IMR-90 (cell line): ENCODE results near the gene EXOC1L. TPM values are rescaled to one million over a fixed set of nuclear protein-coding genes. Genes with fewer than 3 reads are reported as not detected.

ENCODE experiments used
- ATAC-seq: fragments of 200-7000 bp; cut with Tn5 transposase; 2 replicates; pipeline ENCODE4 v1.9.1; 2020; ENCODE audit warnings: low read depth, mild to moderate bottlenecking, moderate library complexity
- BruUV-seq: library from RNA; stranded (reverse); fragments of 400-500 nt; replicated peaks from 2 replicates; lab custom pipeline; 2021; lab: Mats Ljungman, UMichigan
- CTCF ChIA-PET: fragments of 300-600 bp; formaldehyde crosslinking; extraction: SDS; loops from one replicate; lab custom pipeline; 2021; ENCODE audit warnings: antibody characterized with exemption; lab: Yijun Ruan, JAX
- POLR2A ChIA-PET: fragments of 300-600 bp; sonication (Branson Sonifier 250); formaldehyde crosslinking; loops from one replicate; lab custom pipeline; 2022; ENCODE audit warnings: antibody characterized with exemption; ENCODE audit not compliant: unreplicated experiment; lab: Charles Lee
- DNase-seq: peaks from one replicate; pipeline ENCODE4 v3.0.0; 2013
- H2AFZ ChIP-seq: replicated peaks from 2 replicates; pipeline ENCODE3; 2013; ENCODE audit warnings: low read length, mild to moderate bottlenecking; ENCODE audit not compliant: poor library complexity
- H2AK5ac ChIP-seq: 2 replicates; pipeline ENCODE4 v1.6.1; 2013; ENCODE audit warnings: low read depth, low read length, inconsistent platforms
- H2AK9ac ChIP-seq: replicated peaks from 2 replicates; pipeline ENCODE3; 2013; ENCODE audit warnings: mild to moderate bottlenecking, low read depth, low read length, moderate library complexity; ENCODE audit not compliant: poor library complexity
- H2BK120ac ChIP-seq: 2 replicates; pipeline ENCODE4 v1.6.1; 2013; ENCODE audit warnings: low read depth, low read length, inconsistent platforms
- H2BK15ac ChIP-seq: 3 replicates; pipeline ENCODE4 v1.6.1; 2013; ENCODE audit warnings: low read depth, low read length, inconsistent platforms
- H2BK20ac ChIP-seq: 2 replicates; pipeline ENCODE4 v1.6.1; 2013; ENCODE audit warnings: low read depth, mild to moderate bottlenecking, inconsistent platforms, low read length, moderate library complexity
- H2BK5ac ChIP-seq: 2 replicates; pipeline ENCODE4 v1.6.1; 2013; ENCODE audit warnings: mild to moderate bottlenecking, low read depth, low read length, inconsistent platforms; ENCODE audit not compliant: poor library complexity, severe bottlenecking
- H3K14ac ChIP-seq: replicated peaks from 2 replicates; pipeline ENCODE4 v1.6.1; 2013; ENCODE audit warnings: low read depth, low read length, inconsistent platforms
- H3K18ac ChIP-seq: 2 replicates; pipeline ENCODE4 v1.6.1; 2013; ENCODE audit warnings: low read depth, low read length, control low read depth
- H3K23ac ChIP-seq: 2 replicates; pipeline ENCODE4 v1.6.1; 2013; ENCODE audit warnings: low read depth, low read length, inconsistent platforms
- H3K27ac ChIP-seq: 2 replicates; pipeline ENCODE4 v1.5.1; 2013; ENCODE audit warnings: mild to moderate bottlenecking, control low read depth, low read length; ENCODE audit not compliant: insufficient read depth
- H3K27me3 ChIP-seq: 2 replicates; pipeline ENCODE4 v1.6.1; 2013; ENCODE audit warnings: low read length; ENCODE audit not compliant: control insufficient read depth, insufficient read depth
- H3K36me3 ChIP-seq: 2 replicates; pipeline ENCODE4 v1.6.1; 2013; ENCODE audit warnings: low read length, mixed read lengths; ENCODE audit not compliant: control insufficient read depth, insufficient read depth
- H3K4ac ChIP-seq: 2 replicates; pipeline ENCODE4 v1.6.1; 2013; ENCODE audit warnings: low read depth, low read length, inconsistent platforms
- H3K4me1 ChIP-seq: 2 replicates; pipeline ENCODE4 v1.6.1; 2013; ENCODE audit warnings: low read length, mixed read lengths; ENCODE audit not compliant: control insufficient read depth, insufficient read depth
- H3K4me2 ChIP-seq: 2 replicates; pipeline ENCODE4 v1.6.1; 2013; ENCODE audit warnings: low read depth, mild to moderate bottlenecking, control low read depth, low read length, moderate library complexity
- H3K4me3 ChIP-seq: 2 replicates; pipeline ENCODE4 v1.5.1; 2013; ENCODE audit warnings: low read depth, mild to moderate bottlenecking, control low read depth, low read length, moderate library complexity; ENCODE audit not compliant: insufficient read depth
- H3K56ac ChIP-seq: 2 replicates; pipeline ENCODE4 v1.6.1; 2013; ENCODE audit warnings: low read length, inconsistent platforms; ENCODE audit not compliant: insufficient read depth; ENCODE audit errors: extremely low read depth
- H3K79me1 ChIP-seq, 2 experiments: 2 replicates each; pipeline ENCODE4 v1.6.1; 2013; ENCODE audit warnings: low read length in 2 of 2, inconsistent platforms in 1 of 2, low read depth in 1 of 2
- H3K9ac ChIP-seq: 2 replicates; pipeline ENCODE4 v1.6.1; 2013; ENCODE audit warnings: low read depth, low read length, control low read depth
- H3K9me1 ChIP-seq: 2 replicates; pipeline ENCODE4 v1.6.1; 2013; ENCODE audit warnings: low read length, inconsistent platforms; ENCODE audit not compliant: insufficient read depth
- H3K9me3 ChIP-seq: 2 replicates; pipeline ENCODE4 v1.6.1; 2013; ENCODE audit warnings: low read length; ENCODE audit not compliant: control insufficient read depth, insufficient read depth
- H4K20me1 ChIP-seq: 2 replicates; pipeline ENCODE4 v1.6.1; 2013; ENCODE audit warnings: low read length, inconsistent platforms; ENCODE audit not compliant: insufficient read depth
- H4K5ac ChIP-seq: 2 replicates; pipeline ENCODE4 v1.6.1; 2013; ENCODE audit warnings: mild to moderate bottlenecking, low read depth, low read length, control low read depth
- H4K8ac ChIP-seq, 2 experiments: 2 replicates each; pipeline ENCODE4 v1.6.1; 2013; ENCODE audit warnings: low read depth in 2 of 2, low read length in 2 of 2, control low read depth in 1 of 2, inconsistent platforms in 1 of 2
- H4K91ac ChIP-seq: 2 replicates; pipeline ENCODE4 v1.6.1; 2013; ENCODE audit warnings: low read depth, low read length, inconsistent platforms; ENCODE audit not compliant: insufficient read depth
- BHLHE40 ChIP-seq: fragments of 150-350 bp; IDR thresholded peaks from 2 replicates; pipeline ENCODE4 v1.6.1; 2016; ENCODE audit warnings: mild to moderate bottlenecking, low read depth, low read length
- CEBPB ChIP-seq: IDR thresholded peaks from 2 replicates; pipeline ENCODE4 v1.6.1; 2012; ENCODE audit warnings: low read depth, low read length, improper control_type of control experiment
- CHD1 ChIP-seq: IDR thresholded peaks from 2 replicates; pipeline ENCODE4 v1.6.1; 2012; ENCODE audit warnings: low read depth, low read length, improper control_type of control experiment
- FOS ChIP-seq: fragments of 150-350 bp; IDR thresholded peaks from 2 replicates; pipeline ENCODE4 v1.6.1; 2016; ENCODE audit warnings: low read depth, low read length
- MAFK ChIP-seq: IDR thresholded peaks from 2 replicates; pipeline ENCODE4 v1.6.1; 2012; ENCODE audit warnings: low read depth, low read length, improper control_type of control experiment
- MAZ ChIP-seq: IDR thresholded peaks from 2 replicates; pipeline ENCODE4 v1.6.1; 2012; ENCODE audit warnings: low read depth, mild to moderate bottlenecking, low read length, improper control_type of control experiment, moderate library complexity, borderline replicate concordance
- MXI1 ChIP-seq: IDR thresholded peaks from 2 replicates; pipeline ENCODE4 v1.6.1; 2012; ENCODE audit warnings: low read depth, mild to moderate bottlenecking, low read length, moderate library complexity, borderline replicate concordance
- NFE2L2 ChIP-seq: fragments of 150-350 bp; IDR thresholded peaks from 2 replicates; pipeline ENCODE4 v1.6.1; 2016; ENCODE audit warnings: low read depth, mild to moderate bottlenecking, low read length
- POLR2A ChIP-seq: IDR thresholded peaks from 2 replicates; pipeline ENCODE4 v1.6.1; 2012; ENCODE audit warnings: mild to moderate bottlenecking, low read depth, low read length
- RAD21 ChIP-seq: IDR thresholded peaks from 2 replicates; pipeline ENCODE4 v1.6.1; 2012; ENCODE audit warnings: low read length, improper control_type of control experiment
- RCOR1 ChIP-seq: IDR thresholded peaks from 2 replicates; pipeline ENCODE4 v1.6.1; 2012; ENCODE audit warnings: mild to moderate bottlenecking, low read length, improper control_type of control experiment; ENCODE audit not compliant: insufficient replicate concordance
- RFX5 ChIP-seq: IDR thresholded peaks from 2 replicates; pipeline ENCODE4 v1.8.0; 2012; ENCODE audit warnings: low read depth, mild to moderate bottlenecking, low read length, moderate library complexity
- SMC3 ChIP-seq: fragments of 150-350 bp; IDR thresholded peaks from 2 replicates; pipeline ENCODE4 v1.6.1; 2016; ENCODE audit warnings: low read depth, mild to moderate bottlenecking, antibody characterized with exemption, low read length, moderate library complexity
- WGBS, 2 experiments: methylation state at CpG; one replicate each; pipeline versions ENCODE4 v1.1.5 to v1.1.7; 2013; ENCODE audit warnings: missing lambda C conversion rate in 2 of 2; ENCODE audit not compliant: insufficient read length in 1 of 2; ENCODE audit errors: extremely low coverage in 2 of 2; 5-methylcytosine and 5-hydroxymethylcytosine counted together
- dilution Hi-C: fragments of 300-500 bp; cut with HindIII; formaldehyde crosslinking; loops from one replicate; pipeline ENCODE4 v1.14.3; 2018; ENCODE audit warnings: low sequenced_read_pairs; ENCODE audit not compliant: unreplicated experiment
- in situ Hi-C: fragments of 300-500 bp; cut with MboI; formaldehyde crosslinking; loops from 3 replicates; pipeline ENCODE4 v1.14.3; 2019; ENCODE audit warnings: low sequenced_read_pairs, inconsistent platforms, mixed read lengths
- intact Hi-C: fragments of 100-400 bp; cut with micrococcal nuclease; formaldehyde crosslinking; loops from 2 replicates; pipeline ENCODE4 v1.10.0; 2022
- polyA plus RNA-seq, 3 experiments: library from polyadenylated mRNA; depleted of rRNA; stranded (reverse); fragments of >200 nt; gene quantifications; 2 replicates each; pipeline ENCODE4 v1.2.3, GENCODE V29; 2012; ENCODE audit warnings: low replicate concordance in 1 of 3
- total RNA-seq: library from RNA; depleted of rRNA; stranded (reverse); fragments of >200 nt; gene quantifications from 2 replicates; pipeline ENCODE4 v1.2.3, GENCODE V29; 2012
- TF ChIP-seq, protein P1 (sequence below): fragments of 150-350 bp; IDR thresholded peaks from 2 replicates; pipeline ENCODE4 v1.6.1; 2017; ENCODE audit warnings: mild to moderate bottlenecking, antibody characterized with exemption, low read length, low read depth
- TF ChIP-seq, protein P2 (sequence below): conservative IDR thresholded peaks from 2 replicates; pipeline ENCODE4 v1.5.1; 2012; ENCODE audit warnings: mild to moderate bottlenecking, low read depth, low read length, improper control_type of control experiment
- TF ChIP-seq, protein P3 (sequence below): fragments of 150-350 bp; IDR thresholded peaks from 2 replicates; pipeline ENCODE4 v1.6.1; 2016; ENCODE audit warnings: low read depth, mild to moderate bottlenecking, low read length, moderate library complexity, borderline replicate concordance

The EXOC1L gene
- total and polyA plus RNA-seq, 2 of the 4 experiments (the other 2 are of a cell fraction), result not detected

DNA sequence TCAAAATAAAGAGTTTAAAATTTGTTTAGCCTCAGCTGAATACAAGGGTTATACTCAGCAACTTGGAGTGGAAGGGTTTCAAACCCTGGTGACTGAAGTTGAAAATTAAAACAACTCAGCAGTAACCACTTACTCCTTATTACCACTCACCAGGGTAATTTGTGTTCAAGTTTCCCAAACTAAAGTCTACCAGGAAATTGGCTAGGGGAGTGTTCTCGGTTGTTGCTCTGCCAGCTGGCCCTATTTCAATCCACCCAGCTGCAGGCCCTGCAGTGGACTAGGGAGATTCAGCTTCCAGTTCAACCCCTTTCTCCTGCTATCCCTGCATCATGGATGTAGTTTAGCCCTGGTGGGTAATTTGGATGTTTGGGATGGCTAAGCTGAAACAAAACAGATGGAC lies 37.8 kb upstream of the EXOC1L start:
- Histone ChIP-seq H4K5ac (no peak overlapping the region), H3K4me1 (no peaks in the 10 kb centered on the region), H3K14ac (no peak overlapping the region), H2BK15ac (no peak overlapping the region), H2BK20ac (no peak overlapping the region), H3K27me3 (peaks cover 2% of the 10 kb centered on the region), H3K4me2 (no peak overlapping the region), H3K27ac (no peak overlapping the region), H4K20me1 (no peaks in the 10 kb centered on the region), H2AFZ (no peak overlapping the region), H2AK5ac (no peak overlapping the region), H3K18ac (no peak overlapping the region), H3K9me1 (no peaks in the 10 kb centered on the region), H4K91ac (no peak overlapping the region), H3K9me3 (no peaks in the 10 kb centered on the region), H2BK120ac (no peak overlapping the region), H2BK5ac (no peak overlapping the region), H2AK9ac (no peak overlapping the region), H3K56ac (no peak overlapping the region), H3K9ac (no peak overlapping the region), H3K36me3 (no peaks in the 10 kb centered on the region), H3K23ac (no peak overlapping the region), H3K4me3 (no peak overlapping the region), H3K4ac (no peak overlapping the region), H3K79me1 (no peaks in the 10 kb centered on the region), H4K8ac (no peak overlapping the region)
- in situ Hi-C loops, result no loop called here
- ATAC-seq, result no peak
- dilution Hi-C loops, result no loop called here
- intact Hi-C loops, result no loop called here
- CTCF ChIA-PET, result interaction anchor here (0.7 kb wide), 1 partner anchor 12 kb away, joined by 3 read pairs; no protein-coding TSS in a partner anchor
- no peak for TF ChIP-seq MAFK
- no peak for TF ChIP-seq BHLHE40
- no peak for TF ChIP-seq NFE2L2
- no peak for TF ChIP-seq RFX5
- no peak for TF ChIP-seq MAZ
- TF ChIP-seq RCOR1, result no peak
- TF ChIP-seq, protein P1, sequence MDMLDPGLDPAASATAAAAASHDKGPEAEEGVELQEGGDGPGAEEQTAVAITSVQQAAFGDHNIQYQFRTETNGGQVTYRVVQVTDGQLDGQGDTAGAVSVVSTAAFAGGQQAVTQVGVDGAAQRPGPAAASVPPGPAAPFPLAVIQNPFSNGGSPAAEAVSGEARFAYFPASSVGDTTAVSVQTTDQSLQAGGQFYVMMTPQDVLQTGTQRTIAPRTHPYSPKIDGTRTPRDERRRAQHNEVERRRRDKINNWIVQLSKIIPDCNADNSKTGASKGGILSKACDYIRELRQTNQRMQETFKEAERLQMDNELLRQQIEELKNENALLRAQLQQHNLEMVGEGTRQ, result no peak
- TF ChIP-seq SMC3, result no peak
- TF ChIP-seq, protein P2, sequence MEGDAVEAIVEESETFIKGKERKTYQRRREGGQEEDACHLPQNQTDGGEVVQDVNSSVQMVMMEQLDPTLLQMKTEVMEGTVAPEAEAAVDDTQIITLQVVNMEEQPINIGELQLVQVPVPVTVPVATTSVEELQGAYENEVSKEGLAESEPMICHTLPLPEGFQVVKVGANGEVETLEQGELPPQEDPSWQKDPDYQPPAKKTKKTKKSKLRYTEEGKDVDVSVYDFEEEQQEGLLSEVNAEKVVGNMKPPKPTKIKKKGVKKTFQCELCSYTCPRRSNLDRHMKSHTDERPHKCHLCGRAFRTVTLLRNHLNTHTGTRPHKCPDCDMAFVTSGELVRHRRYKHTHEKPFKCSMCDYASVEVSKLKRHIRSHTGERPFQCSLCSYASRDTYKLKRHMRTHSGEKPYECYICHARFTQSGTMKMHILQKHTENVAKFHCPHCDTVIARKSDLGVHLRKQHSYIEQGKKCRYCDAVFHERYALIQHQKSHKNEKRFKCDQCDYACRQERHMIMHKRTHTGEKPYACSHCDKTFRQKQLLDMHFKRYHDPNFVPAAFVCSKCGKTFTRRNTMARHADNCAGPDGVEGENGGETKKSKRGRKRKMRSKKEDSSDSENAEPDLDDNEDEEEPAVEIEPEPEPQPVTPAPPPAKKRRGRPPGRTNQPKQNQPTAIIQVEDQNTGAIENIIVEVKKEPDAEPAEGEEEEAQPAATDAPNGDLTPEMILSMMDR, result no peak
- TF ChIP-seq CHD1, result no peak
- no peak for TF ChIP-seq MXI1
- TF ChIP-seq POLR2A, result no peak
- no peak for TF ChIP-seq RAD21
- TF ChIP-seq, protein P3, sequence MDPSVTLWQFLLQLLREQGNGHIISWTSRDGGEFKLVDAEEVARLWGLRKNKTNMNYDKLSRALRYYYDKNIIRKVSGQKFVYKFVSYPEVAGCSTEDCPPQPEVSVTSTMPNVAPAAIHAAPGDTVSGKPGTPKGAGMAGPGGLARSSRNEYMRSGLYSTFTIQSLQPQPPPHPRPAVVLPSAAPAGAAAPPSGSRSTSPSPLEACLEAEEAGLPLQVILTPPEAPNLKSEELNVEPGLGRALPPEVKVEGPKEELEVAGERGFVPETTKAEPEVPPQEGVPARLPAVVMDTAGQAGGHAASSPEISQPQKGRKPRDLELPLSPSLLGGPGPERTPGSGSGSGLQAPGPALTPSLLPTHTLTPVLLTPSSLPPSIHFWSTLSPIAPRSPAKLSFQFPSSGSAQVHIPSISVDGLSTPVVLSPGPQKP, result no peak
- TF ChIP-seq CEBPB, result no peak
- no peak for TF ChIP-seq FOS
- no CpG with 5 or more reads among the region's 1 CpG for WGBS, 2 experiments
- no TSS peak for BruUV-seq
- POLR2A ChIA-PET, result no interaction called here
- DNase-seq, result no peak
